Measurements from ENCODE around the gene GRIN2B.

GRCh38 chr12:13973996-13974395, 7.4 kb downstream of the GRIN2B start:
- TF ChIP-seq, protein P1, sequence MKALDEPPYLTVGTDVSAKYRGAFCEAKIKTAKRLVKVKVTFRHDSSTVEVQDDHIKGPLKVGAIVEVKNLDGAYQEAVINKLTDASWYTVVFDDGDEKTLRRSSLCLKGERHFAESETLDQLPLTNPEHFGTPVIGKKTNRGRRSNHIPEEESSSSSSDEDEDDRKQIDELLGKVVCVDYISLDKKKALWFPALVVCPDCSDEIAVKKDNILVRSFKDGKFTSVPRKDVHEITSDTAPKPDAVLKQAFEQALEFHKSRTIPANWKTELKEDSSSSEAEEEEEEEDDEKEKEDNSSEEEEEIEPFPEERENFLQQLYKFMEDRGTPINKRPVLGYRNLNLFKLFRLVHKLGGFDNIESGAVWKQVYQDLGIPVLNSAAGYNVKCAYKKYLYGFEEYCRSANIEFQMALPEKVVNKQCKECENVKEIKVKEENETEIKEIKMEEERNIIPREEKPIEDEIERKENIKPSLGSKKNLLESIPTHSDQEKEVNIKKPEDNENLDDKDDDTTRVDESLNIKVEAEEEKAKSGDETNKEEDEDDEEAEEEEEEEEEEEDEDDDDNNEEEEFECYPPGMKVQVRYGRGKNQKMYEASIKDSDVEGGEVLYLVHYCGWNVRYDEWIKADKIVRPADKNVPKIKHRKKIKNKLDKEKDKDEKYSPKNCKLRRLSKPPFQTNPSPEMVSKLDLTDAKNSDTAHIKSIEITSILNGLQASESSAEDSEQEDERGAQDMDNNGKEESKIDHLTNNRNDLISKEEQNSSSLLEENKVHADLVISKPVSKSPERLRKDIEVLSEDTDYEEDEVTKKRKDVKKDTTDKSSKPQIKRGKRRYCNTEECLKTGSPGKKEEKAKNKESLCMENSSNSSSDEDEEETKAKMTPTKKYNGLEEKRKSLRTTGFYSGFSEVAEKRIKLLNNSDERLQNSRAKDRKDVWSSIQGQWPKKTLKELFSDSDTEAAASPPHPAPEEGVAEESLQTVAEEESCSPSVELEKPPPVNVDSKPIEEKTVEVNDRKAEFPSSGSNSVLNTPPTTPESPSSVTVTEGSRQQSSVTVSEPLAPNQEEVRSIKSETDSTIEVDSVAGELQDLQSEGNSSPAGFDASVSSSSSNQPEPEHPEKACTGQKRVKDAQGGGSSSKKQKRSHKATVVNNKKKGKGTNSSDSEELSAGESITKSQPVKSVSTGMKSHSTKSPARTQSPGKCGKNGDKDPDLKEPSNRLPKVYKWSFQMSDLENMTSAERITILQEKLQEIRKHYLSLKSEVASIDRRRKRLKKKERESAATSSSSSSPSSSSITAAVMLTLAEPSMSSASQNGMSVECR (CRISPR knock-in tag; IDR thresholded peaks at IDR 0.05; ENCODE audit: borderline replicate concordance): no peak
- TF ChIP-seq ZBTB21 (CRISPR knock-in tag; IDR thresholded peaks at IDR 0.05; ENCODE audit: borderline replicate concordance) (no peak), TEAD4 (CRISPR knock-in tag; IDR thresholded peaks at IDR 0.05) (no peak), ZNF219 (CRISPR knock-in tag; IDR thresholded peaks at IDR 0.05; ENCODE audit: borderline replicate concordance) (no peak), PREB (CRISPR knock-in tag; IDR thresholded peaks at IDR 0.05; ENCODE audit: borderline replicate concordance) (no peak), MLX (CRISPR knock-in tag; IDR thresholded peaks at IDR 0.05) (no peak), FOXP1 (CRISPR knock-in tag; IDR thresholded peaks at IDR 0.05; ENCODE audit: borderline replicate concordance) (no peak), NR3C1 (CRISPR knock-in tag; conservative IDR thresholded peaks at IDR 0.05; ENCODE audit: low read depth) (no peak), ZNF138 (CRISPR knock-in tag; conservative IDR thresholded peaks at IDR 0.05) (no peak), ZNF232 (CRISPR knock-in tag; IDR thresholded peaks at IDR 0.05) (no peak)
- TF ChIP-seq, protein P2, sequence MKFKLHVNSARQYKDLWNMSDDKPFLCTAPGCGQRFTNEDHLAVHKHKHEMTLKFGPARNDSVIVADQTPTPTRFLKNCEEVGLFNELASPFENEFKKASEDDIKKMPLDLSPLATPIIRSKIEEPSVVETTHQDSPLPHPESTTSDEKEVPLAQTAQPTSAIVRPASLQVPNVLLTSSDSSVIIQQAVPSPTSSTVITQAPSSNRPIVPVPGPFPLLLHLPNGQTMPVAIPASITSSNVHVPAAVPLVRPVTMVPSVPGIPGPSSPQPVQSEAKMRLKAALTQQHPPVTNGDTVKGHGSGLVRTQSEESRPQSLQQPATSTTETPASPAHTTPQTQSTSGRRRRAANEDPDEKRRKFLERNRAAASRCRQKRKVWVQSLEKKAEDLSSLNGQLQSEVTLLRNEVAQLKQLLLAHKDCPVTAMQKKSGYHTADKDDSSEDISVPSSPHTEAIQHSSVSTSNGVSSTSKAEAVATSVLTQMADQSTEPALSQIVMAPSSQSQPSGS (CRISPR knock-in tag; IDR thresholded peaks at IDR 0.05; ENCODE audit: borderline replicate concordance, low read depth): no peak
- TF ChIP-seq, protein P3, sequence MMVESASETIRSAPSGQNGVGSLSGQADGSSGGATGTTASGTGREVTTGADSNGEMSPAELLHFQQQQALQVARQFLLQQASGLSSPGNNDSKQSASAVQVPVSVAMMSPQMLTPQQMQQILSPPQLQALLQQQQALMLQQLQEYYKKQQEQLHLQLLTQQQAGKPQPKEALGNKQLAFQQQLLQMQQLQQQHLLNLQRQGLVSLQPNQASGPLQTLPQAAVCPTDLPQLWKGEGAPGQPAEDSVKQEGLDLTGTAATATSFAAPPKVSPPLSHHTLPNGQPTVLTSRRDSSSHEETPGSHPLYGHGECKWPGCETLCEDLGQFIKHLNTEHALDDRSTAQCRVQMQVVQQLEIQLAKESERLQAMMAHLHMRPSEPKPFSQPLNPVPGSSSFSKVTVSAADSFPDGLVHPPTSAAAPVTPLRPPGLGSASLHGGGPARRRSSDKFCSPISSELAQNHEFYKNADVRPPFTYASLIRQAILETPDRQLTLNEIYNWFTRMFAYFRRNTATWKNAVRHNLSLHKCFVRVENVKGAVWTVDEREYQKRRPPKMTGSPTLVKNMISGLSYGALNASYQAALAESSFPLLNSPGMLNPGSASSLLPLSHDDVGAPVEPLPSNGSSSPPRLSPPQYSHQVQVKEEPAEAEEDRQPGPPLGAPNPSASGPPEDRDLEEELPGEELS (CRISPR knock-in tag; IDR thresholded peaks at IDR 0.05): no peak
- TF ChIP-seq, protein P4, sequence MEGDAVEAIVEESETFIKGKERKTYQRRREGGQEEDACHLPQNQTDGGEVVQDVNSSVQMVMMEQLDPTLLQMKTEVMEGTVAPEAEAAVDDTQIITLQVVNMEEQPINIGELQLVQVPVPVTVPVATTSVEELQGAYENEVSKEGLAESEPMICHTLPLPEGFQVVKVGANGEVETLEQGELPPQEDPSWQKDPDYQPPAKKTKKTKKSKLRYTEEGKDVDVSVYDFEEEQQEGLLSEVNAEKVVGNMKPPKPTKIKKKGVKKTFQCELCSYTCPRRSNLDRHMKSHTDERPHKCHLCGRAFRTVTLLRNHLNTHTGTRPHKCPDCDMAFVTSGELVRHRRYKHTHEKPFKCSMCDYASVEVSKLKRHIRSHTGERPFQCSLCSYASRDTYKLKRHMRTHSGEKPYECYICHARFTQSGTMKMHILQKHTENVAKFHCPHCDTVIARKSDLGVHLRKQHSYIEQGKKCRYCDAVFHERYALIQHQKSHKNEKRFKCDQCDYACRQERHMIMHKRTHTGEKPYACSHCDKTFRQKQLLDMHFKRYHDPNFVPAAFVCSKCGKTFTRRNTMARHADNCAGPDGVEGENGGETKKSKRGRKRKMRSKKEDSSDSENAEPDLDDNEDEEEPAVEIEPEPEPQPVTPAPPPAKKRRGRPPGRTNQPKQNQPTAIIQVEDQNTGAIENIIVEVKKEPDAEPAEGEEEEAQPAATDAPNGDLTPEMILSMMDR (IDR thresholded peaks at IDR 0.05): no peak

Data from WTC11 (cell line).